Heart right ventricle (tissue), 16 donors: ENCODE results near the gene FTO. TPM values are rescaled to one million over a fixed set of nuclear protein-coding genes. Genes with fewer than 3 reads are reported as not detected.

ENCODE experiments used
- ATAC-seq, 8 donors: fragments of 200-7000 bp; cut with Tn5 transposase; one replicate each; pipeline ENCODE4 v1.9.1; 2020; ENCODE audit warnings: mild to moderate bottlenecking in 8 of 8, moderate library complexity in 8 of 8, moderate number of reproducible peaks in 1 of 8
- DNase-seq, 2 donors: peaks; one replicate each; pipeline ENCODE4 v3.0.0-alpha.2; 2020
- H3K27ac ChIP-seq, 10 donors: fragments of 200-600 bp; sonication (generic) in 2 of 10; one replicate each; pipeline versions ENCODE4 v1.5.0 to v1.8.0; 2020 to 2022; ENCODE audit warnings: mild to moderate bottlenecking in 3 of 10
- H3K27me3 ChIP-seq, 7 donors: fragments of 200-600 bp; one replicate each; pipeline ENCODE4 v1.8.0; 2021 to 2022; ENCODE audit warnings: mild to moderate bottlenecking in 2 of 7
- H3K36me3 ChIP-seq, 9 donors: fragments of 200-600 bp; sonication (generic) in 1 of 9; one replicate each; pipeline versions ENCODE4 v1.5.0 to v1.8.0; 2020 to 2022; ENCODE audit warnings: mild to moderate bottlenecking in 2 of 9
- H3K4me1 ChIP-seq, 9 donors: fragments of 200-600 bp; sonication (generic) in 1 of 9; one replicate each; pipeline versions ENCODE4 v1.5.0 to v1.8.0; 2020 to 2022; ENCODE audit warnings: mild to moderate bottlenecking in 4 of 9
- H3K4me3 ChIP-seq, 10 donors: fragments of 200-600 bp; sonication (generic) in 2 of 10; one replicate each; pipeline versions ENCODE4 v1.5.0 to v1.8.0; 2020 to 2022; ENCODE audit warnings: mild to moderate bottlenecking in 7 of 10, moderate library complexity in 2 of 10
- H3K9me3 ChIP-seq, 11 donors: fragments of 200-600 bp in 10 of 11; sonication (generic) in 2 of 11; one replicate each; pipeline versions ENCODE4 v1.5.0 to v1.8.0; 2013 to 2022; ENCODE audit warnings: mild to moderate bottlenecking in 2 of 11, control low read depth in 1 of 11, moderate library complexity in 1 of 11
- WGBS, 2 donors: extraction: QIAGEN DNeasy Blood & Tissue Kit; methylation state at CpG; one replicate each; pipeline ENCODE4 v1.1.7; 2013; ENCODE audit warnings: inconsistent platforms in 1 of 2; 5-methylcytosine and 5-hydroxymethylcytosine counted together
- intact Hi-C, 10 donors: fragments of 100-400 bp; cut with DNase I; formaldehyde crosslinking; loops; one replicate each; pipeline versions ENCODE4 v1.11.1 to v1.14.2; 2022
- polyA plus RNA-seq, 2 donors: library from polyadenylated mRNA; stranded (reverse); fragments of 200-250 nt; gene quantifications; one replicate each; pipeline ENCODE4 v1.2.3, GENCODE V29; 2013
- total RNA-seq, 10 donors: library from RNA; stranded (reverse); fragmentation: NEBNext Ultra II Directional in 3 of 10; extraction: Animal tissue kit (Norgen Biotek cat#: 25700) in 3 of 10; gene quantifications; one replicate each; pipeline versions ENCODE4 v1.2.1 to v1.2.4, GENCODE V29; 2021 to 2023
- TF ChIP-seq, protein P1 (sequence below), 9 donors: fragments of 200-600 bp; sonication (generic) in 2 of 9; IDR thresholded peaks; one replicate each; pipeline versions ENCODE4 v1.5.0 to v1.8.0; 2021 to 2022; ENCODE audit warnings: antibody characterized with exemption in 9 of 9, mild to moderate bottlenecking in 5 of 9, moderate library complexity in 1 of 9
- donor health status: Arrhythmogenic right ventricular cardiomyopathy.
- donor health status: ischemic (EF 13 %, LVEDD 7.1; RV severe dilation, severe dysfunction).
- donor health status: healthy with polysubstance abuse.
- donor health status: DM: no; HTN: yes; CAD: no.
- donor health status: DM: no; HTN: no; CAD: no.
- donor health status: ischemic (EF 25% LVEDD 6.9; RV normal size, moderate dysfunction).
- donor health status: ischemic (EF 25% LVEDD 5.7; RV mildly dilated, moderate dysfunction).
- donor health status: healthy.
- donor health status: DM: yes; HTN: yes; CAD: no.
- donor health status: Ischemic cardiomyopathy.
- donor health status: ischemic (EF 35%, LVEDD 5.7; RV mildly dilated, moderate dysfunction).
- donor health status: nonischemic (EF 11% LVEDD 7.7; RV severe dilation, severe dysfunction).
- donor health status: DM: yes; HTN: yes; CAD: no.
- donor health status: PGD.
- donor health status: ischemic (EF 29% LVEDD 5.4; RV normal size, mild dysfunction).
- donor health status: nonischemic (EF 23%, LVEDD 6.1; RV moderate dilation, normal function).

The FTO gene
- total and polyA plus RNA-seq, 12 donors, result 8.5 to 103 (median 90.0) TPM

GRCh38 chr16:53849994-53850393 lies 146.0 kb downstream of the FTO start:
- TF ChIP-seq, protein P1, sequence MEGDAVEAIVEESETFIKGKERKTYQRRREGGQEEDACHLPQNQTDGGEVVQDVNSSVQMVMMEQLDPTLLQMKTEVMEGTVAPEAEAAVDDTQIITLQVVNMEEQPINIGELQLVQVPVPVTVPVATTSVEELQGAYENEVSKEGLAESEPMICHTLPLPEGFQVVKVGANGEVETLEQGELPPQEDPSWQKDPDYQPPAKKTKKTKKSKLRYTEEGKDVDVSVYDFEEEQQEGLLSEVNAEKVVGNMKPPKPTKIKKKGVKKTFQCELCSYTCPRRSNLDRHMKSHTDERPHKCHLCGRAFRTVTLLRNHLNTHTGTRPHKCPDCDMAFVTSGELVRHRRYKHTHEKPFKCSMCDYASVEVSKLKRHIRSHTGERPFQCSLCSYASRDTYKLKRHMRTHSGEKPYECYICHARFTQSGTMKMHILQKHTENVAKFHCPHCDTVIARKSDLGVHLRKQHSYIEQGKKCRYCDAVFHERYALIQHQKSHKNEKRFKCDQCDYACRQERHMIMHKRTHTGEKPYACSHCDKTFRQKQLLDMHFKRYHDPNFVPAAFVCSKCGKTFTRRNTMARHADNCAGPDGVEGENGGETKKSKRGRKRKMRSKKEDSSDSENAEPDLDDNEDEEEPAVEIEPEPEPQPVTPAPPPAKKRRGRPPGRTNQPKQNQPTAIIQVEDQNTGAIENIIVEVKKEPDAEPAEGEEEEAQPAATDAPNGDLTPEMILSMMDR (IDR thresholded peaks at IDR 0.05), result no peak
- Histone ChIP-seq H3K36me3 (peaks cover 0 to 28% (median 0%) of the 10 kb centered on the region in 9 donors), H3K4me3 (no peak overlapping the region), H3K27ac (no peak overlapping the region), H3K27me3 (no peaks in the 10 kb centered on the region), H3K9me3 (peaks cover 0 to 9% (median 0%) of the 10 kb centered on the region in 11 donors), H3K4me1 (peaks cover 0 to 12% (median 0%) of the 10 kb centered on the region in 9 donors)
- ATAC-seq (no peak), DNase-seq (no peak)
- intact Hi-C loops, result no loop called here
- 67 to 73% methylated on average over 1 of the region's 1 CpG for WGBS, 2 donors

DNA sequence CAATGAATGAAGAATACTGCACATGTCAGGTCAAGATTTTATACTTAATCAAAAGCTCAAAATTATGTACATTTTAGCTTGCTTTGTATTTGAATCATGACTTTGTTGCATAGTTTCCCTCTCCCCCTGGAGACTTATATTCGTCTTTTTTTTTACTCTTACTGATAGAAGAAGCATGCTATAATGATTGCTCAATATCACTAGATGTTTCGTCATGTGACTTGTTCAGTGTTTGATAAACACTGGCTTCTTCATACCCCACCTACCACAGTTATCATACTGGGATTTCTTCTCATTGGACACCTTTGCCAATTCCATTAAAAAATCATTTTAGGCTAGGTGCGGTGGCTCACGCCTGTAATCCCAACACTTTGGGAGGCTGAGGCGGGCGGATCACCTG lies 148.7 kb downstream of the FTO start:
- no peak for ATAC-seq
- no peak overlapping the region for H3K4me3 ChIP-seq
- intact Hi-C loops, result no loop called here
- peaks cover 0 to 9% (median 0%) of the 10 kb centered on the region in 11 donors for H3K9me3 ChIP-seq
- WGBS, 2 donors, result 92 to 93% methylated on average over 6 of the region's 6 CpGs
- TF ChIP-seq, protein P1 (IDR thresholded peaks at IDR 0.05), result no peak
- DNase-seq, result no peak
- no peak overlapping the region for H3K27ac ChIP-seq
- H3K4me1 ChIP-seq, result peaks cover 0 to 12% (median 0%) of the 10 kb centered on the region in 9 donors
- H3K27me3 ChIP-seq, result no peaks in the 10 kb centered on the region
- peaks cover 0 to 11% (median 0%) of the 10 kb centered on the region in 9 donors for H3K36me3 ChIP-seq

DNA sequence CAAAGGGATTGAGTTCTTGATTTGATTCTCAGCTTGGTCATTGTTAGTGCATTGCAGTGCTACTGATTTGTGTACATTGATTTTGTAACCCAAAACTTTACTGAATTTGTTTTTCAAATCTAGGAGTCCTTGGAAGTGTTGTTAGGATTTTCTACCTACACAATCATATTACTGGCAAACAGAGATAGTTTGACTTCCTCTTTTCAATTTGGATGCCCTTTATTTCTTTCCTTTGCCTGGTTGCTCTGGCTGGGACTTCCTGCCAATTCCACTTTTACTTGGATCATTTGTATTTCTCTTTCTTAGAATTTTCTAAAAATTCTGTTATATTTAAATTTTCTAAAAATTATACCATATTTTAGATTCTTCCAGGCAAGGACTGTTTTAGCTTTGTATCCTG lies 151.1 kb downstream of the FTO start:
- intact Hi-C loops, result no loop called here
- Histone ChIP-seq H3K36me3 (peaks cover 0 to 16% (median 0%) of the 10 kb centered on the region in 9 donors), H3K4me3 (no peak overlapping the region), H3K27me3 (no peaks in the 10 kb centered on the region), H3K9me3 (peaks cover 0 to 9% (median 0%) of the 10 kb centered on the region in 11 donors), H3K4me1 (peaks cover 0 to 4% (median 0%) of the 10 kb centered on the region in 9 donors), H3K27ac (no peak overlapping the region)
- DNase-seq (no peak), ATAC-seq (no peak)
- TF ChIP-seq, protein P1 (IDR thresholded peaks at IDR 0.05), result no peak

- Histone ChIP-seq H3K9me3 (peaks cover 0 to 9% (median 0%) of the 10 kb centered on the region in 11 donors), H3K27ac (no peak overlapping the region), H3K4me1 (no peaks in the 10 kb centered on the region), H3K4me3 (no peak overlapping the region), H3K27me3 (no peaks in the 10 kb centered on the region), H3K36me3 (peaks cover 0 to 20% (median 0%) of the 10 kb centered on the region in 9 donors)
- WGBS, 2 donors, result 99 to 100% methylated on average over 1 of the region's 1 CpG
- DNase-seq, result no peak
- ATAC-seq, result no peak
- TF ChIP-seq, protein P1 (IDR thresholded peaks at IDR 0.05), result no peak
- intact Hi-C loops, result no loop called here
These were observed 151.6 kb downstream of the FTO start for GRCh38 chr16:53855511-53855910.
